Measurements from ENCODE around the gene LCN12. TPM values are rescaled to one million over a fixed set of nuclear protein-coding genes. Genes with fewer than 3 reads are reported as not detected.
A peak's percentile ranks its signal among the peaks of the same experiment; 100 is the strongest.

LCN12 gene
- 10 to 100 TPM in 2 of 4 donors, 1 to 10 TPM in 1, not detected in 1; 5.4 to 43.2 (median 10.3) TPM for total RNA-seq

GRCh38 chr9:136951541-136952320 lies at the start of gene LCN12:
Gene LCN12, plus strand, starts transcription at chr9:136952273. Its CDS starts 55 bp downstream, at chr9:136952328.
- intact Hi-C loops (cut with DNase I; ENCODE audit: low total_unique reads), result no loop called here
- no peak within 1 kb of the TSS for H3K4me3 ChIP-seq
- no peaks in the 10 kb centered on the region for H3K27me3 ChIP-seq
- DNase-seq, result no peak
- no peaks in the 10 kb centered on the region for H3K4me1 ChIP-seq
- H3K9me3 ChIP-seq, result no peaks in the 10 kb centered on the region
- no peak for TF ChIP-seq POLR2A (IDR thresholded peaks at IDR 0.05)
- TF ChIP-seq CTCF (IDR thresholded peaks at IDR 0.05), result no peak
- no peaks in the 10 kb centered on the region for H3K36me3 ChIP-seq
- peak within 1 kb of the TSS in 1 of 2 donors; percentile 26 for H3K27ac ChIP-seq

- peak in 1 of 2 donors; percentile 39 for DNase-seq
- Histone ChIP-seq H3K36me3 (no peaks in the 10 kb centered on the region), H3K4me1 (no peaks in the 10 kb centered on the region), H3K27me3 (no peaks in the 10 kb centered on the region), H3K4me3 (no peak overlapping the region), H3K27ac (peak overlapping the region; percentile 50 to 67), H3K9me3 (no peaks in the 10 kb centered on the region)
- intact Hi-C loops (cut with DNase I; ENCODE audit: low total_unique reads), result no loop called here
- TF ChIP-seq POLR2A (IDR thresholded peaks at IDR 0.05) (no peak), CTCF (IDR thresholded peaks at IDR 0.05) (no peak)
Observed at GRCh38 chr9:136903041-136903554, 49.0 kb upstream of the LCN12 start.

- no peak for TF ChIP-seq CTCF (IDR thresholded peaks at IDR 0.05)
- TF ChIP-seq POLR2A (IDR thresholded peaks at IDR 0.05), result no peak
- Histone ChIP-seq H3K27me3 (no peaks in the 10 kb centered on the region), H3K9me3 (no peaks in the 10 kb centered on the region), H3K4me1 (no peaks in the 10 kb centered on the region), H3K27ac (no peak overlapping the region), H3K36me3 (no peaks in the 10 kb centered on the region), H3K4me3 (no peak overlapping the region)
- DNase-seq, result no peak
- intact Hi-C loops (cut with DNase I; ENCODE audit: low total_unique reads), result no loop called here
Observed at GRCh38 chr9:136906266-136906665, 45.8 kb upstream of the LCN12 start.

- intact Hi-C loops (cut with DNase I; ENCODE audit: low total_unique reads), result no loop called here
- no peaks in the 10 kb centered on the region for H3K4me1 ChIP-seq
Observed at GRCh38 chr9:136907011-136907914, 44.8 kb upstream of the LCN12 start.

More at GRCh38 chr9:136907011-136907914, 44.8 kb upstream of the LCN12 start:
- DNase-seq, result no peak
- Histone ChIP-seq H3K27ac (no peak overlapping the region), H3K36me3 (no peaks in the 10 kb centered on the region), H3K27me3 (no peaks in the 10 kb centered on the region), H3K9me3 (no peaks in the 10 kb centered on the region), H3K4me3 (no peak overlapping the region)
- no peak for TF ChIP-seq CTCF (IDR thresholded peaks at IDR 0.05)
- TF ChIP-seq POLR2A (IDR thresholded peaks at IDR 0.05), result no peak
